GM21390 (cell line): ENCODE measurements around the gene CHCHD6.

Source experiments
- ATAC-seq: cut with Tn5 transposase; IDR thresholded peaks from one replicate; pipeline ENCODE4 v1.9.1; 2021; ENCODE audit not compliant: unreplicated experiment

CHCHD6 gene

GRCh38 chr3:126989316-126990023, 285.4 kb downstream of the CHCHD6 start:
- no peak for ATAC-seq

DNA sequence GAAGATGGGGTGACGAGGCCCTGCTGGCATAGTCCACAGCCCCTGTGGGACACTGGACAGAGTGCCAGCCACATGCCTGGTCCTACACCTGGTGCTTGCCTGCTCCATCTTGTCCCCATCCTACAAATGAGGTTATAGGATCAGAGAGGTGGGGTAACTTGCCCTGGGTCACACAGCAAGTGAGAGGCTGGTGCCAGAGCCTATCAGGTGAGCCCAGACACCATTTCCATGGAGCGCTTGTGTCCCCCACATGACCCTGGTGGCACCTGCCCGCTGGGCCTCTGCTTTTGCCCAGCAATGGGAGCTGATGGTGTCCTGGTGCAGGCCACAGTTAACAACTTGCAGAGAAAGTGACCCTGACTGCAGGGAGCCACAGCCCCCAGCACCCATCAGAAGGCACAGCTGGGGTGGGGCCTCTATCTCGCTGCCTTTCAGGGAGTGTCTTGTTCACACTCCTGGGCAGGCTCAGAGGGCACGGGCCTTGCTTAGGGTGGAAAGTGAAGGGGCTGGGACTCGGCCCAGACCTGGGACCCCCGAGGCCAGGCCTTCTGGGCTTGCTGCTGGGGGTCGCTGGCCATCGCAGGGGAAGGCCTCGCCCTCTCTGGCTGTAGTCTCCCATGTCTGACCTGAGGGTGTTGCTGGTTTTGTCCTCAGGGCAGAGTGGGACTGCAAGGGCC, 286.1 kb downstream of the CHCHD6 start:
- no peak for ATAC-seq

DNA sequence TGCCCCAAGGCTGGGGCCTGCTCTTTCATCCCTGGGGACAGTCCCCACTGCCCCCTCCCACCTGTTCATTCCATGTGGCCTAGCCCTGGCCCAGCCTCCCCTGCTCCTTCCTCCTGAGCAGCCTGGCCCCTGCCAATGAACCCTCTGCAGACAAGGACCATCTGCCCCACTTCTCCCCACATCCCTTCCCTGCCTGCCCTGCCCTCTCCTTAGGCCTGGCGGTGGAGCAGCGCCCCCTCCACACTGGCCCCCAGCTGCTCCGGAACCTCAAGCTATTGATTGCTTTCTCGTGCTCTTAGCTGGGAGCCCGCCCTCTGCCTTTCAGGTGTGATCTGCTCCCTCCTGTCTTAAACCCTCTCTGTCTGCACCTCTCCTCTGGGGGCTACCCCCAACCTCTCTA, 286.9 kb downstream of the CHCHD6 start:
- ATAC-seq = no peak

GRCh38 chr3:126991366-126992200, 287.5 kb downstream of the CHCHD6 start:
- ATAC-seq = no peak

DNA sequence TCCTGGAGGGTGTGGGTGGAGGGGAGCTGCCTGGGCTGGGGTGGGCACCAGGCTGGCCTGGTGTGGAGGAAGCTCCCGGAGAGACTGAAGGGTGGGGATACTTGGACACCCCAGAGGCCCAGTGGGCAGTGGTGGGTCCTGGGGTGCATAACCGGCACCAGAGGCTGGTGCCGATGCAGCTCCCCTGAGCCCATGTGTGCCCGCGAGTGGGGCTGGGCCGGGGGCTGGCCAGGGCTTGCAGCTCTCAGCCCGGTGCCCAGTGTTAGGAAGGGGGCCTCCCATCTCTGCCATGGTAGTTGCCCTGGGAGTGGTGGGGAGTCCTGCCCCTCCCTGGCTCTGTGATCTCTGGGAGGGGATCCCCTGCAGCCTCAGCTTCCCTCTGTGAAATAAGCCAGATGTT, 288.2 kb downstream of the CHCHD6 start:
- ATAC-seq = no peak

DNA sequence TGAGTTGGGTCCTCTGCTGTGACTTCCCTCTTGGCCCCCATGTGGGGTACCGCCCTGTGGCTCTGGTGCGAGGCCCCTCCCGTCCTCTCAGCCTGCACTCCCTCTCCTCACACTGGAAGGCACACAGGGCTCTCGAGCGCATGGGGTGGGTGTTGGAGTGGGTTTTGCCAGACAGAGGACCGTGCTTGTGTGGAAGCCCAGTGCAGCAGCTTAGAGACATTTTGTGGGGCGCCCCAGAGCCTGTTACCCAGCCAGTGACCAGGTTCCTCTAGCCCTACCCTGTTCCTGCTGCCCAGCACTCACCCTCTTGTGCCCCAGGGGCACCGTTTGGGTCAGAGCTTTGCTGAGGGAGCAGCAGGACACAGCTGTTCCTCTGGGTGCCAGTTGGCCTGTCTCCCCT, 288.7 kb downstream of the CHCHD6 start:
- no peak for ATAC-seq

DNA sequence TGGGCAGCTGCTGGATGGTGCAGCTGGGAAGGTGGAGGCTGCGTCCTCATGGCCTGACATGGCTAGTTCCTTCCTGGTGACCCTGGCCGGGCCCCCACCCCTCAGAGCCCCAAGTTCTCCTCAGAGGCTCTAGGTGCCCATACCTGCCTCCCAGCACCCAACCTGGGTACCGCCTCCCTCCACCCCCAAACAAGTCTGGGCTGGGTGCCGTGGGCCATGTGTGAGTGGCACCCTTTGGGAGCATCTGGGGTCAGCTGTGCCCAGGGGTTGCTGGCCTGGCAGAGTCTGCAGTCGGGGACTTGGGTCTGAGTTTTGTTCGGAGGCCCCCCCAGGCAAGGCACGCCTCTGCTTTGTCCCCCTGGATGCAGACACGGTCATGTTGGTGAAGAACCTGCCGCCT, 289.4 kb downstream of the CHCHD6 start:
- ATAC-seq = no peak

GRCh38 chr3:126994661-126995245, 290.7 kb downstream of the CHCHD6 start:
- ATAC-seq = no peak

DNA sequence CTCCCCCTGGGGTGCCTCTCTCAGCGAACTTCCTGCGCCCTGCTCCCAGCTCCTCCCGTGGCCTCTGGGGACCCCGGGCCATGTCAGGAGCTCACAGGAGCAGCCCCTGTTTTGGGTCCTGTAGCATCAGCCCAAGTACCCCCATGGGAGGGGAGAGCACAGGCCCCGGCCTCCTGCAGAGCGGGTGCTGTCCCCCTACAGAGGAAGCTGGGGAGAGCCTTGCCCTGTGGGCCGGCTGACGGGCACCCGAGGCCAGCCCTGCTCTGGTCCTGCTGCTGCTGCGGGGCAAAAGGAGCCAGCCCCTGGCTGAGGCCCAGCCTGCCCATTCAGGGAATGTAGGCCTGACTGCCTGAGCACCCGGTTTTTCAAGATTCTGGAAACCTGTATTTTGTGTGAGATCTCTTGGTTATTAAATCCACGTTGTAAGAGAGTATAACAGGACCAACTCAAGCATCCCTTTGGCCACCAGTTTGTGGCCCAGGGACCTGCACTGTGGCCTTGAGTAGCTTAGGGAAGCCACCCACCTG, 291.3 kb downstream of the CHCHD6 start:
- ATAC-seq = no peak

- no peak for ATAC-seq
Observed at GRCh38 chr3:126995926-126996512, 292.0 kb downstream of the CHCHD6 start.

- ATAC-seq = no peak
Observed at GRCh38 chr3:126996905-126997304, 292.9 kb downstream of the CHCHD6 start.

DNA sequence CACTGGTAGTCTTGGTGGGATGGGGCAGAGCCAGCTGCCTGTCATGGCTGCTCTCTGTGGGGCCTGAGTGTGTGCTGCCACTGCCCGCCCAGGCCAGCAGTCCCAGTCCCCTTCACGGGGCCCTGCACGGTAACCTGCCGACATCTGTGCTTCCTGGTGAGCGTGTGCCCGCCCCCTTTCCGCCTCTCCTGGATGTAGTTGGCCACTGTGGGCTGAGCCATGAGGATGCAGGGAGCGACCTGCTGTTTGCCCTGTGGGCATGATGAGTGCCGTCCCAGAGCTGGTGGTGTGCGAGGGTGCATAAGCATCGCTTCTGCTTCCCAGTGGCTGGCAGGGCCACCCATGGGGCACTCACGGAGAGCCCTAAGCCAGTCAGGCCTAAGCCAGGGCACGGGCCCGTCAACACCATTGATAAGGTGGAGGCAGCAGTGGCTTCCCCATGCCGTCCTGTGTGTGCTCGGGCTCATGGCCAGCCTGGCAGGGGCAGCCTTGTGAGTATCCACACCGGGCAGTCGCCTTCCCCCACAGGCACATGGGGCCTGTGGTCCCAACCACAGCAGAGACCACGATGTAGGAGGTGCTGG, 293.5 kb downstream of the CHCHD6 start:
- ATAC-seq = no peak

DNA sequence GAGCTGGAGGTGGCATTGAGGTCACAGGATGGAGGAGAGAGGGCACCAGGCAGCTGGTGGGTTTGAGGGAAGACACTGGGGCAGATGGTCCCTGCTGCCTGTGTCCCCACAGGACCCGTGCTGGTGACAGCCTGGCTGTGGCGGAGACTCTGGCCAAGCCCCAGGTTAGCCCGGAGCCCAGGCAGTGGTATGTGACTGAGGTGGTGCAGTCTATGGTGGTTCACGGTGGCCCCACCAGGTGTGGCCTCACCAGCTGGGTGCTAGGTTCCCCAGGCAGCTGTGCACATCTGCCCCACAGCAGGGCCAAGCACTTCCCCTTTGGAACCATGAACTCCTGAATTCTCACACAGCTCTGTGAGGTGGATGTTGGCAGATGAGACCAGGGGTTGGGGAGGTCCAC, 294.3 kb downstream of the CHCHD6 start:
- no peak for ATAC-seq

- no peak for ATAC-seq
Observed at GRCh38 chr3:126998728-126999127, 294.7 kb downstream of the CHCHD6 start.

DNA sequence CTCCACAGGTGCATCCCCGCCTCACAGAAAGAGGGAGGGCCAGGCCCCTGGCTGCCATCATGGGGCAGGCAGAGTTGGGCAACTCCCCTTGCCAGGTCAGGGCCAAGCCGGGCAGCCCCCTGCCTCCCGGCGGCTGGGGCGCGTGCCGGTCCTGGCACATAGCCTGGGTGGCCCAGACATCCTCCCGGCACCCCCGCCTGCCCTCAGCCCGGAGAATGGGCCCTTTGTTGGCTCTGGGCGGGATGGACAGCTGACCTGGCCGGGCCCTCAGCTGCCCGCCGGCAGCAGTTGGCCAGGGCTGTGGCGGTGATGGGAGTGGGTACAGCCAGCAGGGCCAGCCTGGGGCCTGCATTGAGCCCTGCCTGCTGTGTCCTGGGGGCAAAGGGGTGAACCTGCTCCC, 295.3 kb downstream of the CHCHD6 start:
- no peak for ATAC-seq

DNA sequence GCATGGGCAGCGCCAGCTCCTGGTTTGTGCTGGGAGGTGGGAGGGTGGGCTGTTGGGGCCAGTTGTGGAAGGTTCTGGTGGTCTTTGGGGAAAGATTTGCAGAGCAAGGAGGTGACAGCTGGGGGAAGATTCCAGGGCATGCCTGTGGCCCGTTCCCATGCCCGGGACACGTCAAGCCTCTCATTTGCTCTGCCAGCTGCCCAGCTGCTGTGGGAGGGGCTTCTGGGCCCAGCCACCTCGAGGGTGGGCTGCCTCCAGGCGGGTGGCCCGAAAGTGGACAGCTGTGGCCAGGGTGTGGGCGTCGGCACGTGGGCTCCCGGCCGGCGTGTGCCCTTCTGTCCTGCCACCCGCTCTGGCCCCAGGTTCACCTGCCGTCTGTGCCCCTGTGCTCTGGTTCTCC, 296.1 kb downstream of the CHCHD6 start:
- no peak for ATAC-seq

DNA sequence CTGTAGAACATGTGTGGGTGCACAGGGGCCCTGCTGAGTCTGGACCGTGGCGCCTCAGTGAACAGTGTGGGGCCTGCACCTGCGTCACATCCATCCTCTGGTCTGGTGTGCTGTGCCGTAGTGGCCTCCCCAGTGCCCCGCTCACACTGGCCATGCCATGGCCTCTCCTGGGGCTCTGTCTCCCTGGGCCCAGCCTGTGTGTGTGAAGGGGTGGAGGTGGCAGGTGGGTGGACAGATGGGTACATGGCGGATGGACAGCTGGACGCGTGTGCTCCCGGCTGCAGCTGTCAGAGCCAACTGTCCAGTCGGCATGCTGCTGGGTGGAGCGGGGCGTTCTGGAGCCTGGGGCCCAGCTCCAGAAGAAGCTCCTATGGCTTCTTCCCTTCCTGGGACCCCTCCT, 296.7 kb downstream of the CHCHD6 start:
- ATAC-seq = no peak

DNA sequence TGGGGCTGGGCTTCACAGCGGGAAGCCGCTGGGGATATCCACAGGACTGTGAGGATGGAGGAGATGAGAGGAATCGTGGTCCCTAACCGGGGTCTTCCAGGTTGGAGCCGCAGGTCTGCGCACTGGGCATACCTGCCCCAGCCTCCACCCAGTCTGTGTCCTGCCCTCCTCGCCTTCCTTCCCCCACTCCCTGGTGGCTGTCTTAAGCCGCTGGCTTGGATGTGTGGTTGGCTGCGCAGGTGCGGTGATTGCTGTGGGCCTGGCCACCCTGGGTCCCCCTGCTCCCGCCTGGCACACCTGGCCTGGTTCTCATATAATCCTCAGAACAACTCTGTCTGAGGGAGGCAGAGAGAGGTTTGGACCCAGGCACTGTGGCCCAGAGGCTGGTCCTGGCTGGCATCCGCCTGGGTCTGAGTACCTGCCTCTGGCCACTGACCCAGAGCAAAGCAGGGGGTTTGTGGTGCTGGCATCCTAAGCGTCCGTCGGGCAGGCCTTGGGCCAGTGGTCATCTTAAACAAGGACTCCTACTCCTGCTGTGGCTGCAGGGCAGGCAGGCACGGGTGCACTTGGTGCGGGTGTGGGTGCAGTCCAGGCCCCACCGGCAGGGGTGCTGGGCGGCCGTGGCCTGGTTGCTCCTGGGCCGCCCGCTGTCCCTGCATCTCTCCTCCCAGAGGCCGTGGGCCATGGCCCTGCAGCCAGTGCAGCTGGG, 297.6 kb downstream of the CHCHD6 start:
- ATAC-seq = no peak

GRCh38 chr3:127002195-127003174, 298.4 kb downstream of the CHCHD6 start:
- ATAC-seq = no peak
